Activated CD8-positive, alpha-beta memory T cell treated with anti-CD3 and anti-CD28 coated beads, Interleukin-2, amount 50 U/mL, for 24 hours (primary cell): ENCODE measurements around the gene RAD51B.

Experiments
- DNase-seq: peaks from one replicate; pipeline ENCODE4 v3.0.0-alpha.2; 2020; ENCODE audit errors: extremely low read depth

The RAD51B gene

DNA sequence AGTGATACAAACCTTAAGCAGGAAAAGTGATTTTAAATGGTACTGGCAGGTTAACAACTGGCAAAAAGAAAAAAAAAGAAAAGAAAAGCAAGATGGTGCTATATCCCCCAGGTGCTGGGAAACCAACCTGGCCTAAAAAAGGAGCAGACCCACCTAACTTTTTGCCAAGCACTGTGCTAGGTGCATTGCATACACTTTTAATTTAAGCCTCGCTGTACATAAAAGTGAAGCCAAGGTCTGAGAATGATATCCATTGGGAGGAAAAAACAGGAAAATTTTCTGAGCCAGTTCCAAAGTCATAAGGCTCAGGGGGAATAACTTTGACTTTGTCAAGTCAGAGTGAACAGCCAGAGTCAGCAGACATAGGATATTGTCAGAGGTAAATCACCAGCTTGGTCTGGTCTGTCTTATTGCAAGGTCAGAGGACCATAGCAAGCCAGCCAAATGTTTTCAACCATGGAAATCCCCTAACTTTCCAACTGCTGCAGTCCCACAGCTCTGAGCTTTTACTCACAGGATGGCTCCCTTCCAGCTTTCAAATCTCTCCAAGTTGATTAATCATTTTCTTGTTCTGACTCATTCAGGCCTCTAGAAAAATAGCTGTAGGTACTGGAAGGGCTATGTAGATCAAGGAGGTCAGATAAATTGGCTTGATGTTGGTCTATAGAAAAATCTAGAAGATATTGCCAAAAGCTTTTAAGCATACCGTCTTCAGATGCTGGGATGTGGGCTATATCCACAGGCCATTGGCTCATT is 412.9 kb downstream of the RAD51B start:
- DNase-seq = no peak

GRCh38 chr14:68233101-68233784 is 413.7 kb downstream of the RAD51B start:
- no peak for DNase-seq

- no peak for DNase-seq
Measured at GRCh38 chr14:68234101-68234905, 414.7 kb downstream of the RAD51B start.

DNA sequence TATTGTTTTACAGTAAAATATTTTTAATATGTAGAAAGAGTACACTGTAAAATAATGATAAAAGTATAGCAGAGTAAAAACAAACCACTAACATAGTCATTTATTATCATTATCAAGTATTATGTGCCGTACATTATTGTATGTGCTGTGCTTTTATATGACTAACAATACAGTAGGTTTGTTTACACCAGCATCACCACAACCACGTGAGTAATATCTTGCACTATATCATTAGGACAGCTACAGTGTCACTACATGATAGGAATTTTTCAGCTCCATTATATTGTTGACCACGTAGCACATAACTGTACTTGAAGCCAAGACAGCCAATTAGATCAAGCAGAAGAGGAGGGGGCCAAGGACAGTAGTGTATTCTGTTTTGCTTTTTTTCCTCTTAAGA is 415.4 kb downstream of the RAD51B start:
- DNase-seq = no peak

GRCh38 chr14:68236582-68237458 is 417.2 kb downstream of the RAD51B start:
- no peak for DNase-seq

GRCh38 chr14:68238551-68238950 is 419.0 kb downstream of the RAD51B start:
- DNase-seq = no peak

DNA sequence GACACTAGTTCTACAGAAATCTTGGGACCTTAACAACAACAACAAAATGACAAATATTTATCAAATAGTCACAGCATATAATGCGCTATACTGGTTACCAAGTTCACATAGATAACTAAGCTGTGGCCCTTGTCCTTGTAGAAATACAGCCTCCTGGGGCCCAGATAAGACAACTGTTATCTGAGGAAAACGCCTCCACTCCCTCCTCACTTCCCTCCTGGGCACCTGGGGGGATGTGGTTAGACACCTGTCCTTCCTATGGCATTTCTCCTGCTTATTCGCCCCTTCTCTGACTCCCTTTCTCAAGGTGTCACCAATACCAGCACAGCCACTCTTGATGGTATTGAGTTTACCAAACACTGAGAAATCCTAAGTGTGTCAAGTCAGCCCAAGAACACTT is 419.4 kb downstream of the RAD51B start:
- no peak for DNase-seq

- DNase-seq = no peak
Measured at GRCh38 chr14:68239988-68240771, 420.6 kb downstream of the RAD51B start.

- DNase-seq = no peak
Measured at GRCh38 chr14:68241862-68242487, 422.4 kb downstream of the RAD51B start.

- no peak for DNase-seq
Measured at GRCh38 chr14:68243450-68244010, 424.0 kb downstream of the RAD51B start.

GRCh38 chr14:68244262-68244980 is 424.8 kb downstream of the RAD51B start:
- no peak for DNase-seq

GRCh38 chr14:68245146-68246073 is 425.8 kb downstream of the RAD51B start:
- no peak for DNase-seq

DNA sequence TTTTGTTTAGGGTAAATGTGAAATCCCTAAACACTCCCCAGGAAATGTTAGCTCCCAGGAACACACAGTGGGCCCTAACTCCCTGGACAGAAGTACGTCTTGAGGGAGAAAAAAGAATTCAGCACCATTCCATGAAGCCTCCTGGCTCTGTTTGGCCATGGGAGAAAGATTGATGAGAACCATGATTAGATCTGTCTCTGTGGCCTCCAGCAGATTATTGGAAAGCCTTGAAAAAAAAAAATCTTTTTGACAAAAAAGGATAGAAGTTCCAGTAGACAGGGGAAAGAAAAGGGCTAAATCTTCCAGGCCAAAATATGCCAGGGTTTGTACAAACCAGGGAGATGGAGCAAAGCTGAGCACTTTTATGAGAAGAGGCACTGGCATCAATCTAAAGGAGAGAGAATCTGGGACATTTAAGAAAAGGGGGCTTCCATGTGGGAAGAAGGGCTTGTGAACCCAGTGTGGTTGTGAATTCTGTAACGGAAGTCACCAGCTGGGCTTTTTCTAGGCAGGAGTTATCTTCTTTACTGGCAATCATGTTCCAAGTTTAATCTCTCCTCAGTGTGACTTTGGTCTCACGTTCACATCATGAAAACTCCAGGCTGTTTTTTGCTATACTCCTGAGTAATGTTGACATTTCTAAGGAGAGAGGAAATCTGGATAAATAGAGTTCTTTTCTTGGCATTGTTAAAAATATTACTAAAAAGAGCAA is 426.7 kb downstream of the RAD51B start:
- DNase-seq = no peak

DNA sequence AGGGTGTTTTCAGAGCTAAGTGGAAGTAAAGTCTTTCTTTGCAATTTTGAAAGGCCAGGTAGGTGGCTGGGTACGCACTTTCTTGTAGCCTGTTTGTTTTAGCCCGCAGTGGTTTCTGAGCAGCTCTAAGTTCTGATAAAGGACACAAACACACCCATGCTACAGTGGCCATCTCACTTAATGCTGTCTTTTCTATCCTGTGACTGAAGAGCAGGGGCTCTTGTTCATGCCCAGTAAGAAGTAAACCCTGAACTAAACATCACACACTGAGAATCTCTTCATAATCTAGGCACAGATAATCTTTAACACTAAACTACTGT is 427.2 kb downstream of the RAD51B start:
- no peak for DNase-seq

DNA sequence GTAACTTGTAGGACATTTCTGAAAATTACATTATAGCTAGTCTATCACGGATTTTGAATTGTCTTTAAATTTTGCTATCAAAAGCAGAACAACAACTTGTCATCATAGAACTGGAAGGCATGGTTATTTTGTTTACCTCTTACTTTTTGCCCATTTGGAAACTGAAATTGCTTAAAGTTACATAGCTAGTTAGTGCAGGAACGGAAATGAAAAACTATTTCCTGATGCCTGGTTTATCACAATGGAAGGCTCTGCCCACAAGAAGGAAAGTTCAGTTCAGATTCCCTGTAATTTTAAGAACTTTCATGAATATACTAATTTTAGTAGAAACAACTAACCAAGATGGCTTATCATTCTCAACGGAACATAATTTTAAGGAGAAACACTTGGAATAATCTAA is 427.7 kb downstream of the RAD51B start:
- no peak for DNase-seq

- DNase-seq = no peak
Measured at GRCh38 chr14:68247676-68248268, 428.2 kb downstream of the RAD51B start.

GRCh38 chr14:68248481-68249255 is 429.1 kb downstream of the RAD51B start:
- no peak for DNase-seq
